Skin of body (tissue), 2 donors: ENCODE measurements around the gene NCOA1. TPM values are rescaled to one million over a fixed set of nuclear protein-coding genes. Genes with fewer than 3 reads are reported as not detected.

Experiments
- DNase-seq: peaks from one replicate; lab custom pipeline; 2025; lab: John Stamatoyannopoulos, UW
- total RNA-seq: library from RNA; depleted of rRNA; stranded (reverse); fragments of >200 nt; gene quantifications from one replicate; pipeline ENCODE4 v1.2.3, GENCODE V29; 2014

NCOA1 gene
- total RNA-seq, 1 donor from 2014 or later = 77.2 TPM

GRCh38 chr2:24682304-24682703 lies 191.2 kb downstream of the NCOA1 start:
- DNase-seq = no peak

GRCh38 chr2:24683408-24683807 lies 192.4 kb downstream of the NCOA1 start:
- no peak for DNase-seq

- DNase-seq = no peak
Observed at GRCh38 chr2:24690524-24690923, 199.5 kb downstream of the NCOA1 start.

GRCh38 chr2:24691806-24692205 lies 200.8 kb downstream of the NCOA1 start:
- DNase-seq = no peak

- DNase-seq = no peak
Observed at GRCh38 chr2:24697792-24698191, 206.7 kb downstream of the NCOA1 start.

GRCh38 chr2:24702800-24703199 lies 211.7 kb downstream of the NCOA1 start:
- no peak for DNase-seq

- DNase-seq = no peak
Observed at GRCh38 chr2:24704692-24705091, 213.6 kb downstream of the NCOA1 start.

GRCh38 chr2:24707143-24707542 lies 216.1 kb downstream of the NCOA1 start:
- no peak for DNase-seq

- DNase-seq = no peak
Observed at GRCh38 chr2:24708537-24709152, 217.6 kb downstream of the NCOA1 start.

- no peak for DNase-seq
Observed at GRCh38 chr2:24710806-24711205, 219.8 kb downstream of the NCOA1 start.

GRCh38 chr2:24711865-24712264 lies 220.8 kb downstream of the NCOA1 start:
- peak; percentile 27 for DNase-seq

GRCh38 chr2:24712296-24712695 lies 221.2 kb downstream of the NCOA1 start:
- DNase-seq = peak; percentile 27

GRCh38 chr2:24717263-24717951 lies 226.4 kb downstream of the NCOA1 start:
- no peak for DNase-seq

GRCh38 chr2:24720310-24720709 lies 229.3 kb downstream of the NCOA1 start:
- DNase-seq = no peak

- peak; percentile 27 for DNase-seq
Observed at GRCh38 chr2:24721470-24721869, 230.4 kb downstream of the NCOA1 start.

- DNase-seq = no peak
Observed at GRCh38 chr2:24722141-24722790, 231.2 kb downstream of the NCOA1 start.

- no peak for DNase-seq
Observed at GRCh38 chr2:24723191-24723590, 232.1 kb downstream of the NCOA1 start.

GRCh38 chr2:24723665-24724064 lies 232.6 kb downstream of the NCOA1 start:
- DNase-seq = peak; percentile 21

GRCh38 chr2:24724111-24724775 lies 233.2 kb downstream of the NCOA1 start:
- DNase-seq = no peak

- DNase-seq = no peak
Observed at GRCh38 chr2:24725956-24726355, 234.9 kb downstream of the NCOA1 start.

GRCh38 chr2:24730481-24730880 lies 239.4 kb downstream of the NCOA1 start:
- DNase-seq = no peak

- no peak for DNase-seq
Observed at GRCh38 chr2:24731040-24731439, 240.0 kb downstream of the NCOA1 start.
